ENCODE results near the gene LHX5. TPM values are rescaled to one million over a fixed set of nuclear protein-coding genes. Genes with fewer than 3 reads are reported as not detected.

Gene LHX5
- total RNA-seq, 1 experiment from 2014 or later = 1.9 TPM

DNA sequence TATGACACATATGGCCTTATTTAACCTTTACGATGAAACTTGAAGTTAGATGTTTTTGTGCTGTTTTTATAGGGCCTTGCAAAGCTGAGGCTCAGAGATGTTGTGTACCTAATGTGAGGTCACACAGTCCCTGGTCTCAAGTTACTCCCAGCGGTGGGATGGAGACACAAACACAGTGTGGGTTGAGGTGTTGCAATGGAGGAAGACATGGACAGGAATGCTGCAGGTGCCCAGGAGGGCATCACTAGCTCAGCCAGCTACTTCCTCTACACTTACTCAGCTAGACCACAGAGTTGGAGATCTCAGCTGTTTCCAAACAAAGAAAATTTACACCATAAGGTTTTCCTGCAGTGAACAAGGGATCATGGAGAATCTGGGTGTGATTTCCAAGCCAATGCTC is 15.5 kb downstream of the LHX5 start:
- no peak overlapping the region for H4K5ac ChIP-seq (ENCODE audit: insufficient read length, low read depth, low read length)
- no peak overlapping the region for H4K8ac ChIP-seq (replicated peaks; ENCODE audit: insufficient read length, low read depth, low read length)
- no peak overlapping the region for H2BK120ac ChIP-seq (ENCODE audit: low read depth, low read length, poor library complexity, severe bottlenecking)
- H3K23ac ChIP-seq (ENCODE audit: insufficient read length, low read depth, low read length) = no peak overlapping the region
- H3K4ac ChIP-seq (ENCODE audit: low read depth, low read length) = no peak overlapping the region
- no peak overlapping the region for H2BK5ac ChIP-seq (ENCODE audit: insufficient read length, low read length)
- Mint-ChIP-seq H3K36me3 (ENCODE audit: insufficient read depth in 1 of 3, low read depth in 3 of 3) (no peaks in the 10 kb centered on the region), H3K27ac (no peak overlapping the region; a peak in 1 of 7 replicates), H3K9me3 (no peaks in the 10 kb centered on the region; a peak in 1 of 5 replicates), H3K4me3 (no peak overlapping the region), H3K4me1 (peaks cover 9 to 16% of the 10 kb centered on the region in 2 experiments), H3K27me3 (ENCODE audit: low read depth) (peaks cover 45% of the 10 kb centered on the region)
- H4K91ac ChIP-seq (ENCODE audit: insufficient read length, low read depth, low read length) = no peak overlapping the region
- H3K56ac ChIP-seq (ENCODE audit: insufficient read length, low read depth, low read length) = no peak overlapping the region
- H2BK20ac ChIP-seq (ENCODE audit: low read depth, low read length, poor library complexity, severe bottlenecking) = no peak overlapping the region
- H4K20me1 ChIP-seq (ENCODE audit: control insufficient read depth, insufficient read depth, insufficient read length) = no peaks in the 10 kb centered on the region
- no peak overlapping the region for H3K9ac ChIP-seq (ENCODE audit: extremely low read depth, insufficient read length, low read length)
- H3K4me2 ChIP-seq (ENCODE audit: insufficient read depth, insufficient read length, low read length) = no peak overlapping the region
- no peak overlapping the region for H3K18ac ChIP-seq (ENCODE audit: insufficient read length, low read depth, low read length)
- peaks cover 2% of the 10 kb centered on the region; the same call in 1 of the 2 replicates for H3K4me1 ChIP-seq (ENCODE audit: insufficient read depth, low read length)
- H2BK12ac ChIP-seq (ENCODE audit: insufficient read length, low read depth, low read length) = no peak overlapping the region
- H3K23me2 ChIP-seq (ENCODE audit: insufficient read length, low read depth, low read length, poor library complexity, severe bottlenecking) = no peaks in the 10 kb centered on the region
- no peak for DNase-seq
- no CpG with 5 or more reads among the region's 2 CpGs for WGBS (ENCODE audit: extremely low coverage, insufficient read length, low lambda C conversion rate)
- no peak overlapping the region for H3K27ac ChIP-seq (ENCODE audit: insufficient read length, low read depth, low read length)
- H3K27me3 ChIP-seq (ENCODE audit: insufficient read depth, low read length) = no peaks in the 10 kb centered on the region; the same call in 1 of the 2 replicates
- H3K79me1 ChIP-seq (ENCODE audit: insufficient read depth, low read depth, low read length, poor library complexity, severe bottlenecking) = no peaks in the 10 kb centered on the region
- H2AFZ ChIP-seq (ENCODE audit: low read length) = no peak overlapping the region
- H2AK5ac ChIP-seq (ENCODE audit: insufficient read length, low read length) = no peak overlapping the region
- no peak overlapping the region for H2BK15ac ChIP-seq (ENCODE audit: low read depth, low read length)
- no peak overlapping the region for H3K14ac ChIP-seq (ENCODE audit: insufficient read depth, low read length)
- TF ChIP-seq, protein P1, sequence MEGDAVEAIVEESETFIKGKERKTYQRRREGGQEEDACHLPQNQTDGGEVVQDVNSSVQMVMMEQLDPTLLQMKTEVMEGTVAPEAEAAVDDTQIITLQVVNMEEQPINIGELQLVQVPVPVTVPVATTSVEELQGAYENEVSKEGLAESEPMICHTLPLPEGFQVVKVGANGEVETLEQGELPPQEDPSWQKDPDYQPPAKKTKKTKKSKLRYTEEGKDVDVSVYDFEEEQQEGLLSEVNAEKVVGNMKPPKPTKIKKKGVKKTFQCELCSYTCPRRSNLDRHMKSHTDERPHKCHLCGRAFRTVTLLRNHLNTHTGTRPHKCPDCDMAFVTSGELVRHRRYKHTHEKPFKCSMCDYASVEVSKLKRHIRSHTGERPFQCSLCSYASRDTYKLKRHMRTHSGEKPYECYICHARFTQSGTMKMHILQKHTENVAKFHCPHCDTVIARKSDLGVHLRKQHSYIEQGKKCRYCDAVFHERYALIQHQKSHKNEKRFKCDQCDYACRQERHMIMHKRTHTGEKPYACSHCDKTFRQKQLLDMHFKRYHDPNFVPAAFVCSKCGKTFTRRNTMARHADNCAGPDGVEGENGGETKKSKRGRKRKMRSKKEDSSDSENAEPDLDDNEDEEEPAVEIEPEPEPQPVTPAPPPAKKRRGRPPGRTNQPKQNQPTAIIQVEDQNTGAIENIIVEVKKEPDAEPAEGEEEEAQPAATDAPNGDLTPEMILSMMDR (conservative IDR thresholded peaks at IDR 0.05) = no peak
- no peak overlapping the region for H3T11ph ChIP-seq (ENCODE audit: low read length)
- H3K79me2 ChIP-seq (ENCODE audit: insufficient read depth, low read length) = no peaks in the 10 kb centered on the region
- H3K9me3 ChIP-seq (ENCODE audit: control insufficient read depth, low read depth, low read length) = no peaks in the 10 kb centered on the region
